ENCODE data around the gene OR8D2.
"Not testable (repeated sequence)": the region's sequence is repeated elsewhere in the genome, so short reads cannot be mapped to it uniquely, and the experiment has no call there.

The OR8D2 gene

GRCh38 chr11:124274000-124274399 lies 46.0 kb downstream of the OR8D2 start:
- TF ChIP-seq CTCF (IDR thresholded peaks at IDR 0.05; ENCODE audit: low read depth, low read length) = no peak
- H3K4me3 ChIP-seq (replicated peaks in 1 of 2; ENCODE audit: low read depth in 2 of 2, low read length in 2 of 2) = no peak overlapping the region
- no peak for DNase-seq (ENCODE audit: low read depth in 2 of 2)

GRCh38 chr11:124270886-124271285 lies 49.1 kb downstream of the OR8D2 start:
- peak in 1 of 2 donors; percentile 63 for DNase-seq (ENCODE audit: low read depth in 2 of 2)
- H3K4me3 ChIP-seq (replicated peaks in 1 of 2; ENCODE audit: low read depth in 2 of 2, low read length in 2 of 2) = not testable (repeated sequence)

All from cardiac fibroblast (primary cell).